Endothelial cell of umbilical vein (primary cell): ENCODE data around the gene NINL. TPM values are rescaled to one million over a fixed set of nuclear protein-coding genes. Genes with fewer than 3 reads are reported as not detected.

ENCODE experiments used
- BruUV-seq: library from RNA; stranded (reverse); fragments of 400-500 nt; replicated peaks from 2 replicates; lab custom pipeline; 2021; lab: Mats Ljungman, UMichigan
- CTCF ChIA-PET: fragments of 300-600, 350-600 bp; sonication (Branson Sonifier 250); formaldehyde crosslinking; loops from one replicate; lab custom pipeline; 2021; ENCODE audit warnings: antibody characterized with exemption, inconsistent platforms; lab: Charles Lee
- POLR2A ChIA-PET: fragments of 300-600, 350-600 bp; sonication (Branson Sonifier 250); formaldehyde crosslinking; loops from one replicate; lab custom pipeline; 2021; ENCODE audit warnings: antibody characterized with exemption, inconsistent platforms; lab: Charles Lee
- DNase-seq: peaks from one replicate; pipeline ENCODE4 v3.0.0-alpha.2; 2011; ENCODE audit warnings: low read depth, low spot score
- FAIRE-seq: peaks from 2 replicates; lab custom pipeline; 2011; peaks lifted over from hg19 to GRCh38; lab: Jason Lieb, UNC
- H2AFZ ChIP-seq: 2 replicates; pipeline ENCODE4 v1.6.0; 2012; ENCODE audit warnings: low read depth, low read length, control low read depth, inconsistent platforms
- H3K27ac ChIP-seq: 2 replicates; pipeline ENCODE4 v1.5.1; 2011; ENCODE audit warnings: low read depth, mild to moderate bottlenecking, control low read depth, low read length, moderate library complexity; ENCODE audit not compliant: insufficient read depth
- H3K27me3 ChIP-seq, 2 experiments: 2 replicates each; pipeline versions ENCODE4 v1.6.0 to v1.6.1; 2011; ENCODE audit warnings: low read length in 2 of 2, mixed read lengths in 1 of 2; ENCODE audit not compliant: control insufficient read depth in 2 of 2, insufficient read depth in 2 of 2
- H3K36me3 ChIP-seq, 2 experiments: 2 replicates in 1 of 2; 3 replicates in 1 of 2; pipeline ENCODE4 v1.5.1; 2011; ENCODE audit warnings: low read length in 2 of 2, mild to moderate bottlenecking in 1 of 2, moderate library complexity in 1 of 2; ENCODE audit not compliant: control insufficient read depth in 2 of 2, insufficient read depth in 2 of 2; ENCODE audit errors: extremely low read depth in 1 of 2
- H3K4me1 ChIP-seq: 3 replicates; pipeline ENCODE4 v1.5.1; 2011; ENCODE audit warnings: mild to moderate bottlenecking, low read length; ENCODE audit not compliant: control insufficient read depth, insufficient read depth; ENCODE audit errors: extremely low read depth
- H3K4me2 ChIP-seq: 2 replicates; pipeline ENCODE4 v1.6.1; 2011; ENCODE audit warnings: low read length, control low read depth, mixed read lengths; ENCODE audit not compliant: insufficient read depth
- H3K4me3 ChIP-seq, 3 experiments: fragments of 200-600 bp in 1 of 3; sonication (generic), shearing (Covaris generic) in 1 of 3; replicated peaks in 1 of 3; 2 replicates each; pipeline ENCODE4 v1.5.1; 2011 to 2016; ENCODE audit warnings: control low read depth in 3 of 3, low read length in 3 of 3, mild to moderate bottlenecking in 2 of 3, inconsistent platforms in 1 of 3, low read depth in 1 of 3, moderate library complexity in 1 of 3; ENCODE audit not compliant: insufficient read depth in 1 of 3
- H3K79me2 ChIP-seq: 2 replicates; pipeline ENCODE4 v1.6.0; 2012; ENCODE audit warnings: low read length, inconsistent platforms; ENCODE audit not compliant: control insufficient read depth, insufficient read depth
- H3K9ac ChIP-seq: replicated peaks from 2 replicates; pipeline ENCODE3; 2011; ENCODE audit warnings: low read length, control low read depth; ENCODE audit not compliant: insufficient read depth; ENCODE audit errors: extremely low read depth
- H3K9me1 ChIP-seq: replicated peaks from 3 replicates; pipeline ENCODE4 v1.6.0; 2011; ENCODE audit warnings: mild to moderate bottlenecking, low read length; ENCODE audit not compliant: control insufficient read depth, insufficient read depth; ENCODE audit errors: extremely low read depth
- H3K9me3 ChIP-seq: replicated peaks from 2 replicates; pipeline ENCODE4 v1.5.1; 2012; ENCODE audit warnings: low read length, inconsistent platforms; ENCODE audit not compliant: control insufficient read depth, insufficient read depth
- H4K20me1 ChIP-seq: replicated peaks from 2 replicates; pipeline ENCODE3; 2011; ENCODE audit warnings: mild to moderate bottlenecking, low read length; ENCODE audit not compliant: control insufficient read depth, insufficient read depth; ENCODE audit errors: extremely low read depth
- EZH2 ChIP-seq: IDR thresholded peaks from 2 replicates; pipeline ENCODE4 v1.6.1; 2012; ENCODE audit warnings: borderline replicate concordance, low read depth, mild to moderate bottlenecking, moderate library complexity, low read length, inconsistent platforms; ENCODE audit not compliant: severe bottlenecking
- FOS ChIP-seq: IDR thresholded peaks from 2 replicates; pipeline ENCODE4 v1.6.1; 2011; ENCODE audit warnings: mild to moderate bottlenecking, low read length, moderate library complexity, borderline replicate concordance; ENCODE audit not compliant: insufficient read depth
- GATA2 ChIP-seq: IDR thresholded peaks from 2 replicates; pipeline ENCODE4 v1.7.0; 2011; ENCODE audit warnings: low read depth, mild to moderate bottlenecking, moderate library complexity, mixed read lengths, low read length; ENCODE audit not compliant: insufficient read length, insufficient read depth
- JUN ChIP-seq: IDR thresholded peaks from 2 replicates; pipeline ENCODE4 v1.6.1; 2011; ENCODE audit warnings: borderline replicate concordance, low read depth; ENCODE audit not compliant: insufficient read length, insufficient read depth
- MAX ChIP-seq: IDR thresholded peaks from 2 replicates; pipeline ENCODE4 v1.6.1; 2011; ENCODE audit not compliant: insufficient read depth, insufficient read length
- MYC ChIP-seq: IDR thresholded peaks from one replicate; pipeline ENCODE4 v1.6.1; 2011; ENCODE audit warnings: mild to moderate bottlenecking, low read depth, low read length
- POLR2A ChIP-seq: IDR thresholded peaks from 2 replicates; pipeline ENCODE4 v1.6.1; 2012; ENCODE audit warnings: low read depth, mild to moderate bottlenecking, control low read depth, low read length
- POLR2AphosphoS5 ChIP-seq: IDR thresholded peaks from 2 replicates; pipeline ENCODE4 v1.6.1; 2012; ENCODE audit warnings: low read depth, mild to moderate bottlenecking, control low read depth, low read length, moderate library complexity; ENCODE audit not compliant: insufficient read depth
- dilution Hi-C: fragments of 300-500 bp; cut with MboI; formaldehyde crosslinking; loops from one replicate; pipeline ENCODE4 v1.15.0; 2019; ENCODE audit warnings: low sequenced_read_pairs; ENCODE audit not compliant: extremely low pct_ligation_motif_present
- intact Hi-C: fragments of 100-400 bp; cut with micrococcal nuclease; formaldehyde crosslinking; loops from one replicate; pipeline ENCODE4 v1.10.0; 2022
- polyA plus RNA-seq, 4 experiments: library from polyadenylated mRNA; depleted of rRNA in 3 of 4; stranded (reverse) in 3 of 4; unstranded in 1 of 4; fragments of >200 nt; gene quantifications; 2 replicates each; pipeline versions ENCODE4 v1.2.1 to v1.2.3, GENCODE V29; 2011 to 2012; ENCODE audit warnings: missing spikeins in 1 of 4
- total RNA-seq: library from RNA; stranded (reverse); gene quantifications from 2 replicates; pipeline ENCODE4 v1.2.3, GENCODE V29; 2021
- TF ChIP-seq, protein P1 (sequence below), 2 donors: IDR thresholded peaks; 1 replicate in 1 of 2; 2 replicates in 1 of 2; pipeline ENCODE4 v1.5.1; 2011; ENCODE audit warnings: low read length in 2 of 2, mild to moderate bottlenecking in 2 of 2, moderate library complexity in 2 of 2, control low read depth in 1 of 2, inconsistent platforms in 1 of 2, low read depth in 1 of 2; ENCODE audit not compliant: insufficient read depth in 1 of 2; ENCODE audit errors: extremely low read depth in 1 of 2

NINL gene
- total and polyA plus RNA-seq, 2 donors (not counting 3 experiments of a cell fraction or from before 2014, with no cell fraction given), result 13.2 to 25.5 TPM

DNA sequence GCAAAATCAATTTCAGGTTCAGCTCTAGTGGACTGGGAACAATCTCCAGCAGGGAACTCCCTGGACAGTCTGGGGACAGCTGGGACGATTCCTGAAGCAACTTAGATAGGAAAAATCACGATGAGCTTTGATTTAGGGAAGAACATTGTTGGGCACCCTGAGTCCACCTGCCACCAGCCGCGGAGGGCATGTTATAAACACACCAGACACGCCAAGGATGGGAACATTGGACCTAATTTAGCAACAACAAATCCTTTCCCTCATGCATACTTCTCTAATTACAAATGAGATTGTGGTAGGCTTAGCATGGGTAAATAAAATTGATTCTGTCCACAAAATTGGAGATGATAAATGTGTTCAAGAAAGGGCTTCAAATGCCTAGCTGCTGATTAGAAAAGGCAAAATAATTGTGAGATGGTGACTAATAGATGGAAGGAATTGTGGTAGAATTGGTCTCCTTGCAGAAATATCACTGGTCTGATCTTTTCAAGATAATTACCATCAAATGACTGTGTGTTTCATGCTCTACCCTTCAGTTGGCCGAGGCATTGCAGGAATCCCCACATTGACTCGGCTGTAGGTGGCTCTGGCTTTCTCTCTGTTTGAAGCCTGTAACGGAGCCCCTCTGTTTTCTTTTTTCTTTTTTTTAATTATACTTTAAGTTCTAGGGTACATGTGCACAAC lies 44.6 kb upstream of the NINL start:
- ChIA-PET CTCF (no interaction called here), POLR2A (no interaction called here)
- Histone ChIP-seq H3K4me3 (no peak overlapping the region), H4K20me1 (no peaks in the 10 kb centered on the region), H3K79me2 (no peaks in the 10 kb centered on the region), H3K4me1 (no peaks in the 10 kb centered on the region), H3K9me1 (no peaks in the 10 kb centered on the region), H3K9ac (no peak overlapping the region), H2AFZ (no peak overlapping the region), H3K27ac (no peak overlapping the region), H3K27me3 (peaks cover 0 to 1% of the 10 kb centered on the region in 2 experiments), H3K4me2 (no peak overlapping the region), H3K36me3 (no peaks in the 10 kb centered on the region), H3K9me3 (no peaks in the 10 kb centered on the region)
- dilution Hi-C loops (no loop called here), intact Hi-C loops (loop anchor here (10.0 kb wide), 1 partner anchor 1525 kb away; no protein-coding TSS in a partner anchor)
- FAIRE-seq, result no peak
- no peak for TF ChIP-seq MAX
- no peak for TF ChIP-seq EZH2
- no peak for TF ChIP-seq FOS
- no peak for TF ChIP-seq POLR2A
- no peak for TF ChIP-seq POLR2AphosphoS5
- no peak for TF ChIP-seq GATA2
- no peak for TF ChIP-seq JUN
- TF ChIP-seq, protein P1, sequence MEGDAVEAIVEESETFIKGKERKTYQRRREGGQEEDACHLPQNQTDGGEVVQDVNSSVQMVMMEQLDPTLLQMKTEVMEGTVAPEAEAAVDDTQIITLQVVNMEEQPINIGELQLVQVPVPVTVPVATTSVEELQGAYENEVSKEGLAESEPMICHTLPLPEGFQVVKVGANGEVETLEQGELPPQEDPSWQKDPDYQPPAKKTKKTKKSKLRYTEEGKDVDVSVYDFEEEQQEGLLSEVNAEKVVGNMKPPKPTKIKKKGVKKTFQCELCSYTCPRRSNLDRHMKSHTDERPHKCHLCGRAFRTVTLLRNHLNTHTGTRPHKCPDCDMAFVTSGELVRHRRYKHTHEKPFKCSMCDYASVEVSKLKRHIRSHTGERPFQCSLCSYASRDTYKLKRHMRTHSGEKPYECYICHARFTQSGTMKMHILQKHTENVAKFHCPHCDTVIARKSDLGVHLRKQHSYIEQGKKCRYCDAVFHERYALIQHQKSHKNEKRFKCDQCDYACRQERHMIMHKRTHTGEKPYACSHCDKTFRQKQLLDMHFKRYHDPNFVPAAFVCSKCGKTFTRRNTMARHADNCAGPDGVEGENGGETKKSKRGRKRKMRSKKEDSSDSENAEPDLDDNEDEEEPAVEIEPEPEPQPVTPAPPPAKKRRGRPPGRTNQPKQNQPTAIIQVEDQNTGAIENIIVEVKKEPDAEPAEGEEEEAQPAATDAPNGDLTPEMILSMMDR (IDR thresholded peaks at IDR 0.05; ENCODE audit: extremely low read depth in 1 of 2, insufficient read depth in 1 of 2, low read depth in 1 of 2, low read length in 2 of 2), result no peak
- no peak for TF ChIP-seq MYC
- no peak for DNase-seq
- BruUV-seq, result no TSS peak
